Hippocampal formation (tissue), 2 donors: Measurements from ENCODE around the gene MORF4L1.
"Not testable (repeated sequence)": the region's sequence is repeated elsewhere in the genome, so short reads cannot be mapped to it uniquely, and the experiment has no call there.

Source experiments
- DNase-seq, 2 donors: peaks; one replicate each; lab custom pipeline; 2025; lab: John Stamatoyannopoulos, UW

MORF4L1 gene

GRCh38 chr15:78900819-78901533 lies 28.3 kb downstream of the MORF4L1 start:
- DNase-seq: not testable (repeated sequence)

- not testable (repeated sequence) for DNase-seq
Observed at GRCh38 chr15:78902281-78903032, 29.8 kb downstream of the MORF4L1 start.

GRCh38 chr15:78904599-78905358 lies 32.1 kb downstream of the MORF4L1 start:
- no peak for DNase-seq

- DNase-seq: no peak
Observed at GRCh38 chr15:78906316-78906620, 33.6 kb downstream of the MORF4L1 start.

- DNase-seq: no peak
Observed at GRCh38 chr15:78907577-78907976, 34.9 kb downstream of the MORF4L1 start.

- no peak for DNase-seq
Observed at GRCh38 chr15:78909160-78909695, 36.5 kb downstream of the MORF4L1 start.

- no peak for DNase-seq
Observed at GRCh38 chr15:78909791-78910228, 37.1 kb downstream of the MORF4L1 start.

- DNase-seq: no peak
Observed at GRCh38 chr15:78910271-78910670, 37.6 kb downstream of the MORF4L1 start.

GRCh38 chr15:78912316-78912715 lies 39.6 kb downstream of the MORF4L1 start:
- no peak for DNase-seq

GRCh38 chr15:78913012-78913411 lies 40.3 kb downstream of the MORF4L1 start:
- DNase-seq: no peak

- no peak for DNase-seq
Observed at GRCh38 chr15:78914027-78914764, 41.5 kb downstream of the MORF4L1 start.

GRCh38 chr15:78915341-78916087 lies 42.8 kb downstream of the MORF4L1 start:
- peak in 1 of 2 donors; percentile 36 for DNase-seq

GRCh38 chr15:78916088-78916487 lies 43.4 kb downstream of the MORF4L1 start:
- DNase-seq: no peak

- DNase-seq: no peak
Observed at GRCh38 chr15:78917888-78918287, 45.2 kb downstream of the MORF4L1 start.

- no peak for DNase-seq
Observed at GRCh38 chr15:78921517-78921916, 48.8 kb downstream of the MORF4L1 start.

GRCh38 chr15:78921940-78922339 lies 49.2 kb downstream of the MORF4L1 start:
- DNase-seq: no peak

- no peak for DNase-seq
Observed at GRCh38 chr15:78922527-78922926, 49.8 kb downstream of the MORF4L1 start.

GRCh38 chr15:78923015-78923414 lies 50.3 kb downstream of the MORF4L1 start:
- no peak for DNase-seq

- DNase-seq: no peak
Observed at GRCh38 chr15:78923480-78924360, 51.0 kb downstream of the MORF4L1 start.

GRCh38 chr15:78925076-78925624 lies 52.5 kb downstream of the MORF4L1 start:
- DNase-seq: no peak
